NCI-H345 treated with DMSO at 0.1 percent for 48 hours (cell line): ENCODE data around the gene DLGAP1.

Source experiments
- DNase-seq: peaks from one replicate; lab custom pipeline; 2025; ENCODE audit not compliant: unreplicated experiment; lab: John Stamatoyannopoulos, UW

The DLGAP1 gene

DNA sequence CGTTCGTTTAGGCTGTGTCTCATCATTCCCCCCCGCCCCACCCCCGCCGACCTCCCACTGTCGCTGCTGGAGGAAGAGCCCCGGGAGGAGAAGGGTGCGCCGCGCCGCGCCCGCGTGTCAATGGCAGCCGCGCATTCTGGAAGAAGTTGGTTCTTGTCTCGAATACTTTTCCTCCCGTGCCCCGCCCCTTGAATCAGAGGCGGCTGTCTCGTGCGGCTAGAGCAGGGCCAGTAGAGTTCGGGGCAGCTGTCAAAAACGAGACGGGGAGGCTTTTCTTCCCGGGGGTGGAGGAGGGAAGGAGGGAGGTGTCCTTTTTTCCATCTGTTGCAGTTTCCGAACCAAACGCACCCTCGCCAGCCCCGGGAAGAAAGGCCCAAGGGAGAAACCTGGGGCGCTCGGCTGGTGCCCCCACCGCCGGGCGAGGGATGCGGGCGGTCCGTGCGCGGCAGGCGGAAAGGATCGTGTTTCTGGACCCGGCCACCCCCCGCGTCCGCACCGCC is 1005.5 kb downstream of the DLGAP1 start:
- DNase-seq, result no peak

GRCh38 chr18:3448838-3449511 is 1006.1 kb downstream of the DLGAP1 start:
- DNase-seq, result peak; percentile 59

- peak; percentile 92 for DNase-seq
Observed at GRCh38 chr18:3447895-3448837, 1006.9 kb downstream of the DLGAP1 start.

- DNase-seq, result no peak
Observed at GRCh38 chr18:3447068-3447894, 1007.8 kb downstream of the DLGAP1 start.
